H1 (cell line): ENCODE measurements around the gene SCAI.
"Not testable (repeated sequence)": the region's sequence is repeated elsewhere in the genome, so short reads cannot be mapped to it uniquely, and the experiment has no call there.

Experiments used
- CTCF ChIP-seq, 3 experiments: IDR thresholded peaks; 1 replicate in 2 of 3; 2 replicates in 1 of 3; pipeline versions ENCODE4 v1.5.1 to v1.6.1; 2011; ENCODE audit warnings: low read length in 3 of 3, mild to moderate bottlenecking in 3 of 3, inconsistent platforms in 2 of 3, low read depth in 1 of 3, moderate library complexity in 1 of 3; ENCODE audit not compliant: insufficient read depth in 1 of 3; ENCODE audit errors: control extremely low read depth in 1 of 3
- EGR1 ChIP-seq: IDR thresholded peaks from 2 replicates; pipeline ENCODE4 v1.6.1; 2011; ENCODE audit warnings: low read depth, low read length, borderline replicate concordance
- KDM4A ChIP-seq: IDR thresholded peaks from one replicate; pipeline ENCODE4 v1.7.1; 2012; ENCODE audit warnings: low read depth, mild to moderate bottlenecking, moderate library complexity, low read length, inconsistent platforms; ENCODE audit not compliant: severe bottlenecking
- POLR2A ChIP-seq, 2 experiments: IDR thresholded peaks; 1 replicate in 1 of 2; 2 replicates in 1 of 2; pipeline ENCODE4 v1.6.1; 2011; ENCODE audit warnings: low read depth in 2 of 2, low read length in 2 of 2, mild to moderate bottlenecking in 2 of 2; ENCODE audit errors: control extremely low read depth in 1 of 2
- RFX5 ChIP-seq: IDR thresholded peaks from 2 replicates; pipeline ENCODE4 v1.6.1; 2011; ENCODE audit warnings: low read depth, low read length, improper control_type of control experiment, borderline replicate concordance
- TCF12 ChIP-seq: IDR thresholded peaks from 2 replicates; pipeline ENCODE4 v1.6.1; 2011; ENCODE audit warnings: low read depth, mild to moderate bottlenecking, low read length
- TF ChIP-seq, protein P1 (sequence below): IDR thresholded peaks from 2 replicates; pipeline ENCODE4 v1.6.1; 2011; ENCODE audit warnings: low read depth, mild to moderate bottlenecking, low read length; ENCODE audit not compliant: insufficient read depth

GRCh38 chr9:125114503-125114902 is 28.8 kb downstream of the SCAI start:
- not testable (repeated sequence) for TF ChIP-seq TCF12; RFX5; POLR2A (IDR thresholded peaks at IDR 0.05; ENCODE audit: control extremely low read depth in 1 of 2, low read depth in 2 of 2, low read length in 2 of 2); CTCF (IDR thresholded peaks at IDR 0.05; ENCODE audit: control extremely low read depth in 1 of 3, insufficient read depth in 1 of 3, low read depth in 1 of 3, low read length in 3 of 3); KDM4A; EGR1
- TF ChIP-seq, protein P1, sequence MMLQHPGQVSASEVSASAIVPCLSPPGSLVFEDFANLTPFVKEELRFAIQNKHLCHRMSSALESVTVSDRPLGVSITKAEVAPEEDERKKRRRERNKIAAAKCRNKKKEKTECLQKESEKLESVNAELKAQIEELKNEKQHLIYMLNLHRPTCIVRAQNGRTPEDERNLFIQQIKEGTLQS = not testable (repeated sequence)
